ENCODE data around the gene WDCP.
"Not testable (repeated sequence)": the region's sequence is repeated elsewhere in the genome, so short reads cannot be mapped to it uniquely, and the experiment has no call there.

Gene WDCP

DNA sequence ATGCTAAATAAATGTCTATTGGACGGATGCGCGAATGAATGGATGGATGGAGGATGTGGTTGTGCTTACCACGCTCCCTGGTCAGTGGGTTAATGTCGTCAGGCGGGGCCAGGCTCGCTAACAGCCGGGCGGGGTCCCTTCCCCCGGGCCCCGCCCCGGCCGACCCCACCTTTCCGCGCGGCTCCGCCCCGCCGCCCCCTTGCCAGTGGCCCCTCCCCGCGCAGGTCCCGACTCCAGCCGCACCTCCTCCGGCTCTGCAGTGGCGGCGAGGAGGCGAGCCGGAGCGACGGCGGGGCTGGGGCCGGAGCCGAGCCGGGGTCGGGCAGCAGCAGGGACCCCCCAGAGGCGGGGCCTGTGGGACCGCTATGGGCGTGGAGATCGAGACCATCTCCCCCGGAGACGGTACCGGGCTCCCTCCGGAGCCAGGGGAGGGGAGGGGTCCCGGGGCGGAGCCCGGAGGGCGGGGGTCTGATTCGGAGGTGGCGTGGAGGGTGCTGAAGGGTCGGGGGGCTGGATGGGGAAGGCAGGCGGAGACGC, 2.4 kb upstream of the WDCP start, which contains the start of gene FKBP1B:
FKBP1B (plus strand) TSS at position 257 of the 537 bp plus-strand sequence; CDS start at position 366, 109 bp downstream.
- TF ChIP-seq, protein P1, sequence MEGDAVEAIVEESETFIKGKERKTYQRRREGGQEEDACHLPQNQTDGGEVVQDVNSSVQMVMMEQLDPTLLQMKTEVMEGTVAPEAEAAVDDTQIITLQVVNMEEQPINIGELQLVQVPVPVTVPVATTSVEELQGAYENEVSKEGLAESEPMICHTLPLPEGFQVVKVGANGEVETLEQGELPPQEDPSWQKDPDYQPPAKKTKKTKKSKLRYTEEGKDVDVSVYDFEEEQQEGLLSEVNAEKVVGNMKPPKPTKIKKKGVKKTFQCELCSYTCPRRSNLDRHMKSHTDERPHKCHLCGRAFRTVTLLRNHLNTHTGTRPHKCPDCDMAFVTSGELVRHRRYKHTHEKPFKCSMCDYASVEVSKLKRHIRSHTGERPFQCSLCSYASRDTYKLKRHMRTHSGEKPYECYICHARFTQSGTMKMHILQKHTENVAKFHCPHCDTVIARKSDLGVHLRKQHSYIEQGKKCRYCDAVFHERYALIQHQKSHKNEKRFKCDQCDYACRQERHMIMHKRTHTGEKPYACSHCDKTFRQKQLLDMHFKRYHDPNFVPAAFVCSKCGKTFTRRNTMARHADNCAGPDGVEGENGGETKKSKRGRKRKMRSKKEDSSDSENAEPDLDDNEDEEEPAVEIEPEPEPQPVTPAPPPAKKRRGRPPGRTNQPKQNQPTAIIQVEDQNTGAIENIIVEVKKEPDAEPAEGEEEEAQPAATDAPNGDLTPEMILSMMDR (IDR thresholded peaks at IDR 0.05; ENCODE audit: extremely low read depth, missing control alignments), result no peak
- DNase-seq (ENCODE audit: low spot score), result peak; percentile 77

DNA sequence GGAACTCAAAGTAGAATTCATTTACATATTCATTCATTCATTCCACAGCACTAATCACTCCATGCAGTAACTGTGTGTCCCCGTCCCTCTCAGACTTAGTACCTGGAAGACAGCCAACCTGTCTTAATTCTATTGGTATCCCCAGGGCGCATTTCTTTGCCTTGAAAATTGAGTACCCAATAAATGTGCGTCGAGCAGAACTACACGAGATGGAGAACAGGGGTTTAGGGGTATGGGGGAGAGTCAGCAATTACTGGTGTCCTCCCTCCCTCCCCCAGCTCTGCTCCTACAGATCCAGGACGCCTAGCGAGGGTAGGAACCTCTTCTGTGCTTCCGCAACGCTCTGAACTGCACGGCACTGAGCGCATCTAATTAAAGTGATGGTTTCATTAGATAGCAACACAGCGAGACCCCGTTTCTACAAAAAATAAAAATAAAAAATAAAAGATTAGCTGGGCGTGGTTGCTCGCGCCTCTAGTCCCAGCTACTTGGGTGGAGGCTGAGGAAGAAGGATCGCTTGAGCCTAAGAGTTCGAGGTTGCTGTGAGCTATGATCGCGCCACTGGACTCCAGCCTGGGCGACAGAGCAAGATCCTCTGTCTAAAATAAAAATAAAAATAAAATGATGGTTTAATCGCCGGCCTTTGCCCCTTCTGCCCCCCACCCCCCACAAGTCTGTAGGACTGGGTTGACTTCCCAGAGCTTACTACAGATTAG, 1.7 kb upstream of the WDCP start:
- no peak for DNase-seq (ENCODE audit: low spot score)
- TF ChIP-seq, protein P1 (IDR thresholded peaks at IDR 0.05; ENCODE audit: extremely low read depth, missing control alignments), result no peak

DNA sequence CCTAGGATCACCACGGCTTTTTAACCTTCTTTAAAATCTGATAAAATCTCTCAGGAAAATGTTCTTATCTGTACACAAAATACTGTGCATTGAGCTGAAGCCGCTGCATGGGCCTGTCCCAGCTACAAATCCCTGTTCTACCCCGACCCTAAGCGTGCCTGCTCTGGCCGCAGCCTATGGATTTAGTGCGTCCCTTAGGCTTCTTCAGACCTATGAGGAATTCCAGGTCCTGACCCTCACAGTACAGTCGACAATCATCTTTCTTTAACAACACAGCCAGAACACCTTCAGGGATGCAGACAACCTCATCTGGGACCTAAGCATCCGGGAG, 477 bp upstream of the WDCP start:
- no peak for DNase-seq (ENCODE audit: low spot score)

DNA sequence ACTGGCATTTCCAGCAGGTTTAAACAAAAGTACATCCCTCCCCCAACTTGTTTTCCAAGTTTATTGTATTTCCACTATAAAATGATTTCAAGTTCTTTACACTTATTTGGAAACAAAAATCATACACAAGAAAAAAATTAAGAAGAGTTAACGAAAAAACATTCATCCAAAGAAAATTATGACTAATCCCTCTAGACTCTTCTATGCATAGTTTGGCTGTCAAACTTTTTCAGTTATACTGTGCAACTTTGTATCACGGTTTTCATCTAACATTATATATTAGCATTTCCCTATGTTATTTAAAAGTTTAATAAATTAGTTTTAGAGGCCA, 627 bp downstream of the WDCP start:
- TF ChIP-seq, protein P1 (IDR thresholded peaks at IDR 0.05; ENCODE audit: extremely low read depth, missing control alignments), result no peak
- DNase-seq (ENCODE audit: low spot score), result no peak

More for the DNA sequence above, 477 bp upstream of the WDCP start:
- TF ChIP-seq, protein P1 (IDR thresholded peaks at IDR 0.05; ENCODE audit: extremely low read depth, missing control alignments), result no peak

DNA sequence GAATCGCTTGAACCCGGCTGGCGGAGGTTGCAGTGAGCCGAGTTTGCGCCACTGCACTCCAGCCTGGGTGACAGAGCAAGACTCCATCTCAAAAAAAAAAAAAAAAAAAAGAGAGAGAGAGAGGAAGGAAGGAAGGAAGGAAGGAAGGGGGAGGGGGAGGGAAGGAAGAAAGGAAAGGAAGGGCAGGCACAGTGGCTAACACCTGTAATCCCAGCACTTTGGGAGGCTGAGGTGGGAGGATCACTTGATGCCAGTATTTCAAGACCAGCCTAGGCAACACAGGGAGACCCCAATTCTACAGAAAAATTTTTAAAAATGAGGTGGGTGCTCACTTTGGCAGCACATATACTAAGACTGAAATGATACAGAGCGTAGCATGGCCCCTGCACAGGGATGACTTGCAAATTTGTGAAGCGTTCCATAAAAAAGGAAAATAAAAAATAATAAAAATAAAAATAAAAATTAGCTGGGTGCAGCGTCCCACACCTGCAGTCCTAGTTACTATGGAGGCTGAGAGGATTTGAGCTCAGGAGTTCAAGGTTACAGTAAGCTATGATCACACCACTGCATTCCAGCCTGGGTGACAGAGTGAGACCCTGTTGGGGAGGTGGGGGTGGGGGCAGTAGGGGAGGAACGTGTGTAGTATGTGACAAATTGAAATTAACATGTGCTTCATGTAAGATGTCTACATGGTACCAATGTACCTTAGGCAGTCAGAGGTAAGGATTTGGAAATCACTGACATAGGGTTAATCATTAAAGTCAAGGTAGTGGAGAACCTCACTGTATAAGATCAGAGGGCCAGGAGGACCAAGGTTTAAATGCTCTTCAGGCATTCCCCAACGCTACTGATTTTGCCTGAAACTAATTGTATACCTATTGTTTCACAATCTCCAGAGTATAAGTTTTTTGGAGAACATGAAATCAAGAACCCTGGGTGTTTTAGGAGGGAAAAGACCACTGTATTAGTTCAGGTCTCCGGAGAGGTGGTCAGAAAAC, 1.4 kb downstream of the WDCP start:
- TF ChIP-seq, protein P1 (IDR thresholded peaks at IDR 0.05; ENCODE audit: extremely low read depth, missing control alignments), result no peak
- no peak for DNase-seq (ENCODE audit: low spot score)

DNA sequence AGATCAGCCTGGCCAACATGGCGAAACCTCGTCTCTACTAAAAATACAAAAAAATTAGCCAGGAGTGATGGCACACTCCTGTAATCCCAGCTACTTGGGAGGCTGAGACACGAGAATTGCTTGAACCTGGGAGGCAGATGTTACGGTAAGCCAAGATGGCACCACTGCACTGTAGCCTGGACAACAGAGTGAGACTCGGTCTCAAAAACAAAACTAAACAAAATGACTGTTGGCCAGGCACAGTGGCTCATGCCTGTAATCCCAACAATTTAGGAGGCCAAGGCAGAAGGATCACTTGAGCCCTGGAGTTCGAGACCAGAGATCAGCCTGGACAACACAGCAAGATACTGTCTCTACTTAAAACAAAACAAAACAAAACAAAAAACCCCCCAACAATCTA, 4.1 kb downstream of the WDCP start:
- not testable (repeated sequence) for DNase-seq (ENCODE audit: low spot score)

DNA sequence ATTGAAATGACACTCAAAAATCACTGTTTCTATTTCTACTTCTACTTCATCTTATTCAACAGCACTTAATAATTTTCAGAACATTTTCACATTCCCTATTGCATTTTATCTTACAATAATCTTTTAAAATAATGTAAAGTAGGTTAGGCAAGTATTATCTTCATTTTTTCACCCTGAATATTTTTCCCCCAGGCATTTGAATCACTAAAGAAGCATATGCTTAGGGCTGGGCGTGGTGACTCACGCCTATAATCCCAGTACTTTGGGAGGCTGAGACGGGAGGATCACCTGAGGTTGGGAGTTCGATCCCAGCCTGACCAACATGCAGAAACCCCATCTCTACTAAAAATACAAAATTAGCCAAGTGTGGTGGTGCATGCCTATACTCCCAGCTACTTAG, 6.7 kb downstream of the WDCP start:
- no peak for DNase-seq (ENCODE audit: low spot score)
- TF ChIP-seq, protein P1 (IDR thresholded peaks at IDR 0.05; ENCODE audit: extremely low read depth, missing control alignments), result no peak
